CD4-positive, alpha-beta T cell (primary cell): ENCODE results near the gene MTX3. TPM values are rescaled to one million over a fixed set of nuclear protein-coding genes. Genes with fewer than 3 reads are reported as not detected.

ENCODE experiments used
- ATAC-seq: fragments of 200-7000 bp; cut with Tn5 transposase; one replicate; pipeline ENCODE4 v1.10.0; 2022; ENCODE audit warnings: mild to moderate bottlenecking; ENCODE audit not compliant: poor library complexity
- CTCF ChIA-PET: fragments of 350-600 bp; sonication (Branson Sonifier 250); formaldehyde crosslinking; loops from one replicate; lab custom pipeline; 2021; ENCODE audit warnings: antibody characterized with exemption, inconsistent platforms; lab: Charles Lee
- POLR2A ChIA-PET: fragments of 350-600 bp; sonication (Branson Sonifier 250); formaldehyde crosslinking; loops from one replicate; lab custom pipeline; 2021; ENCODE audit warnings: antibody characterized with exemption, inconsistent platforms; lab: Charles Lee
- DNase-seq, 14 experiments: peaks; one replicate each; pipeline ENCODE4 v3.0.0-alpha.2; 2013 to 2020; ENCODE audit warnings: mixed read lengths in 2 of 14
- H3K27ac ChIP-seq, 2 donors: one replicate each; pipeline versions ENCODE4 v1.5.1 to v1.7.0; 2013; ENCODE audit warnings: low read length in 2 of 2, low read depth in 1 of 2, mild to moderate bottlenecking in 1 of 2
- H3K27me3 ChIP-seq, 2 experiments: 1 replicate in 1 of 2; 2 replicates in 1 of 2; pipeline versions ENCODE4 v1.6.1 to v1.7.0; 2013; ENCODE audit warnings: low read length in 2 of 2, control low read depth in 1 of 2, mild to moderate bottlenecking in 1 of 2, moderate library complexity in 1 of 2; ENCODE audit not compliant: insufficient read depth in 2 of 2, control insufficient read depth in 1 of 2
- H3K36me3 ChIP-seq: one replicate; pipeline ENCODE4 v1.6.1; 2013; ENCODE audit warnings: low read length, control low read depth; ENCODE audit not compliant: insufficient read depth
- H3K4me1 ChIP-seq: one replicate; pipeline ENCODE4 v1.6.1; 2013; ENCODE audit warnings: low read length, control low read depth; ENCODE audit not compliant: insufficient read depth
- H3K4me3 ChIP-seq: one replicate; pipeline ENCODE4 v1.5.1; 2013; ENCODE audit warnings: mild to moderate bottlenecking, low read length, moderate library complexity
- H3K9me3 ChIP-seq, 2 experiments: 1 replicate in 1 of 2; 2 replicates in 1 of 2; pipeline versions ENCODE4 v1.6.1 to v1.7.0; 2013; ENCODE audit warnings: low read length in 2 of 2, mild to moderate bottlenecking in 2 of 2, control low read depth in 1 of 2, moderate library complexity in 1 of 2; ENCODE audit not compliant: control insufficient read depth in 1 of 2, insufficient read depth in 1 of 2
- H3K27ac Mint-ChIP-seq: one replicate; pipeline ENCODE4 v1.8.0; 2020; ENCODE audit warnings: mixed read lengths
- H3K27me3 Mint-ChIP-seq: one replicate; pipeline ENCODE4 v1.8.0; 2021; ENCODE audit warnings: mixed read lengths
- H3K36me3 Mint-ChIP-seq: one replicate; pipeline ENCODE4 v1.8.0; 2021; ENCODE audit warnings: low read depth, mixed read lengths
- H3K4me1 Mint-ChIP-seq: one replicate; pipeline ENCODE4 v1.8.0; 2021; ENCODE audit warnings: low read depth, mixed read lengths
- H3K4me3 Mint-ChIP-seq: one replicate; pipeline ENCODE4 v1.8.0; 2020; ENCODE audit warnings: mild to moderate bottlenecking, mixed read lengths
- H3K9me3 Mint-ChIP-seq: one replicate; pipeline ENCODE4 v1.8.0; 2020; ENCODE audit warnings: mixed read lengths
- intact Hi-C, 2 experiments: fragments of 100-400 bp; cut with DNase I in 1 of 2; cut with micrococcal nuclease in 1 of 2; formaldehyde crosslinking; loops; one replicate each; pipeline versions ENCODE4 v1.15.1 to v1.9.0; 2023 to 2025; cut with DNase I, micrococcal nuclease
- total RNA-seq, 174 experiments: library from RNA in 2 of 174; stranded (reverse) in 2 of 174; gene quantifications; one replicate each; pipeline ENCODE4 v1.2.3 and lab custom pipeline; 2021 to 2026
- TF ChIP-seq, protein P1 (sequence below): fragments of 200-600 bp; IDR thresholded peaks from one replicate; pipeline ENCODE4 v1.8.0; 2022; ENCODE audit warnings: antibody characterized with exemption, mild to moderate bottlenecking

MTX3 gene
- total RNA-seq, 2 experiments from 2014 or later: 25.6 to 26.5 TPM

DNA sequence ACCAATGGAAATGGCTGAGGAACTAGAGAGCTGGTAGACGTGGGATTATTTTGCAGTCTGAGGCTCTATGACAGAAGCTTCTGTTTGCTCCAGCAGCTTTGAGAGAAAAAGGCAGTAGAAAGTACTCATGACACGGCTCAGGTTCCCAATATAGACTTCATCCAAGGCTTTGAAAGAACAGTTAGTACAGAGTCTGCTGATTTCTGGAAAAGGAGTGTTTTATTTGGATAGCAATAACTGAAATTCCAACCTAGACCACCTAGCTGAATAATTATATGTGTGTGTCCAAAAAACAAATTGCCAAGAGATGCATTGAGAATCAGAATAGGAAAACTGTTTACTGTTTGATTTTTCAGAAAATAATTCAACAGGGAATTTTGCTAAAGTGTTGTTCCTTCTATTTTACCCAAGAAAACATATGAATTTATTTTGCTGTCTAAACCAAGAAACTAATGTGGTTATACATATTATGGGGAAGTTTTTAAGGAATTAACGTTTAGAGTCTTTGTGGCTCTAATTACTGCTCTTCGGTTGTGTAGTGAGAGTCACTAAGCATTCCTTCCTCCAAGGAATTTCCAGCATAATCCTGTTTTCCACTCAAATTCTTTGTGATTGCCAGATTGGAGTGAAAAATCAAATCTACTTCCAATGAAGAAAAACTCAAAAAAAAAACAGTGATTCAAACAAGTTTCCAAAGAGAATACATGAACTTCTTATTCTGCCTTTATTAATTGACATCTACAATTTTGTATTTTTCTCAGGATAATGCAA is 18.1 kb upstream of the MTX3 start:
- intact Hi-C loops: loop anchor here in 1 of 2 experiments (5.0 kb wide), 1 partner anchor 42 kb away; no protein-coding TSS in a partner anchor
- POLR2A ChIA-PET: no interaction called here

DNA sequence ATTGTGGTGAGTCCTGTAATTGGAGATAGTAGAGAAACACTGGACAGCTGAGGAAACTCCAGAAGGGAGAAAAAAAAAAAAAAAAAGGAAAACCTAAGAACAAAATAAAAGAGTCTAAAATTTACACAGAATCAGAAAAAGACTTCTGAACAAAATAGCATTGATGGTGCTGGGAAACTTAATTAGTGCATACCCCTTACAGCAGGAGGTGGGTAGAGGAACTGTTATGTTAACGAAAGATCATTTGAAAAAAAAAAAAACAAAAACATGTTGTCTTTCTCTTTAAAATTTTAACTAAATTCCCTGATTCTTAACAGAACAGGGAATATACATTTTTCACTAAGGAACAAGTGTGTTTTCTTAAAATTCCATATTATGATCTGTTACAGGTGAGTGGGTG is 11.6 kb upstream of the MTX3 start:
- ChIA-PET CTCF (no interaction called here), POLR2A (no interaction called here)
- Histone ChIP-seq H3K27me3 (no peaks in the 10 kb centered on the region), H3K4me1 (no peaks in the 10 kb centered on the region), H3K27ac (no peak overlapping the region), H3K36me3 (no peaks in the 10 kb centered on the region), H3K9me3 (no peaks in the 10 kb centered on the region), H3K4me3 (no peak overlapping the region)
- H3K27me3 Mint-ChIP-seq: no peaks in the 10 kb centered on the region
- H3K27ac Mint-ChIP-seq: no peak overlapping the region
- H3K4me1 Mint-ChIP-seq: no peaks in the 10 kb centered on the region
- ATAC-seq (no peak), DNase-seq (no peak)
- intact Hi-C loops: no loop called here
- no peaks in the 10 kb centered on the region for H3K9me3 Mint-ChIP-seq
- TF ChIP-seq, protein P1, sequence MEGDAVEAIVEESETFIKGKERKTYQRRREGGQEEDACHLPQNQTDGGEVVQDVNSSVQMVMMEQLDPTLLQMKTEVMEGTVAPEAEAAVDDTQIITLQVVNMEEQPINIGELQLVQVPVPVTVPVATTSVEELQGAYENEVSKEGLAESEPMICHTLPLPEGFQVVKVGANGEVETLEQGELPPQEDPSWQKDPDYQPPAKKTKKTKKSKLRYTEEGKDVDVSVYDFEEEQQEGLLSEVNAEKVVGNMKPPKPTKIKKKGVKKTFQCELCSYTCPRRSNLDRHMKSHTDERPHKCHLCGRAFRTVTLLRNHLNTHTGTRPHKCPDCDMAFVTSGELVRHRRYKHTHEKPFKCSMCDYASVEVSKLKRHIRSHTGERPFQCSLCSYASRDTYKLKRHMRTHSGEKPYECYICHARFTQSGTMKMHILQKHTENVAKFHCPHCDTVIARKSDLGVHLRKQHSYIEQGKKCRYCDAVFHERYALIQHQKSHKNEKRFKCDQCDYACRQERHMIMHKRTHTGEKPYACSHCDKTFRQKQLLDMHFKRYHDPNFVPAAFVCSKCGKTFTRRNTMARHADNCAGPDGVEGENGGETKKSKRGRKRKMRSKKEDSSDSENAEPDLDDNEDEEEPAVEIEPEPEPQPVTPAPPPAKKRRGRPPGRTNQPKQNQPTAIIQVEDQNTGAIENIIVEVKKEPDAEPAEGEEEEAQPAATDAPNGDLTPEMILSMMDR: no peak
- no peaks in the 10 kb centered on the region for H3K36me3 Mint-ChIP-seq
- H3K4me3 Mint-ChIP-seq: no peak overlapping the region

More for the DNA sequence above, 18.1 kb upstream of the MTX3 start:
- H3K9me3 Mint-ChIP-seq: no peaks in the 10 kb centered on the region
- H3K9me3 ChIP-seq: no peaks in the 10 kb centered on the region
- ATAC-seq (no peak), DNase-seq (no peak)
- no peaks in the 10 kb centered on the region for H3K4me1 ChIP-seq
- TF ChIP-seq, protein P1: no peak
- no peak overlapping the region for H3K4me3 Mint-ChIP-seq
- CTCF ChIA-PET: no interaction called here
- H3K27ac Mint-ChIP-seq: no peak overlapping the region
- no peak overlapping the region for H3K27ac ChIP-seq
- H3K36me3 Mint-ChIP-seq: no peaks in the 10 kb centered on the region
- H3K27me3 Mint-ChIP-seq: no peaks in the 10 kb centered on the region
- no peaks in the 10 kb centered on the region for H3K36me3 ChIP-seq
- H3K4me3 ChIP-seq: no peak overlapping the region
- H3K4me1 Mint-ChIP-seq: no peaks in the 10 kb centered on the region
- H3K27me3 ChIP-seq: no peaks in the 10 kb centered on the region

DNA sequence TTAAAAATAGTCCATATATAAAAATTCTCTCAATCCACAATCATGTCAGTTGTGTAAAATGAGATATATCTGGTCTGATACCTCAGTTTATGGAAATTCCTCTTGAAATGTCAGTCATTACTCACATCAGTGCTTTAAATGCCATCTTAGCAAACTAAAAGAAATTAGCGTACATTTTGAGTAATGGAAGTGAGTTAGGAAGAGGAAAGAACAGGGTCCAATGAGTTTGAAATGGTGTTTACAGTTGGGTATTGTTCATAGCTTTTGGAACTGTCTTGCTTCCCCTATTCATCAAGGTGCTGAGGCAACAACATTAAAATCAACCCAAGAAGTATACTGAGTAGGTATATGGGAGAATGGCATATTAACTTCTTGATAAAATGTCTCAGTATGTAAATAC is 8.7 kb upstream of the MTX3 start:
- no peaks in the 10 kb centered on the region for H3K9me3 ChIP-seq
- no peak overlapping the region for H3K27ac Mint-ChIP-seq
- no peaks in the 10 kb centered on the region for H3K36me3 Mint-ChIP-seq
- intact Hi-C loops: loop anchor here in 1 of 2 experiments (5.0 to 10.0 kb wide), 3 partner anchors 305 to 1303 kb away; partner anchors contain the start of genes JMY and ZCCHC9
- H3K9me3 Mint-ChIP-seq: no peaks in the 10 kb centered on the region
- H3K27me3 ChIP-seq: no peaks in the 10 kb centered on the region
- DNase-seq (no peak), ATAC-seq (no peak)
- H3K27me3 Mint-ChIP-seq: peaks cover 9% of the 10 kb centered on the region
- no peaks in the 10 kb centered on the region for H3K4me1 Mint-ChIP-seq
- H3K4me3 Mint-ChIP-seq: no peak overlapping the region
- no peaks in the 10 kb centered on the region for H3K4me1 ChIP-seq
- H3K4me3 ChIP-seq: no peak overlapping the region
- ChIA-PET POLR2A (no interaction called here), CTCF (interaction anchor here (1.0 kb wide), 1 partner anchor 15 kb away, joined by 3 read pairs; no protein-coding TSS in a partner anchor)
- no peaks in the 10 kb centered on the region for H3K36me3 ChIP-seq
- TF ChIP-seq, protein P1: no peak
- no peak overlapping the region for H3K27ac ChIP-seq
